ENCODE data around the gene ADAMTS12. TPM values are rescaled to one million over a fixed set of nuclear protein-coding genes. Genes with fewer than 3 reads are reported as not detected.

The ADAMTS12 gene
- total RNA-seq, 1 experiment from 2014 or later: 0.15 TPM

DNA sequence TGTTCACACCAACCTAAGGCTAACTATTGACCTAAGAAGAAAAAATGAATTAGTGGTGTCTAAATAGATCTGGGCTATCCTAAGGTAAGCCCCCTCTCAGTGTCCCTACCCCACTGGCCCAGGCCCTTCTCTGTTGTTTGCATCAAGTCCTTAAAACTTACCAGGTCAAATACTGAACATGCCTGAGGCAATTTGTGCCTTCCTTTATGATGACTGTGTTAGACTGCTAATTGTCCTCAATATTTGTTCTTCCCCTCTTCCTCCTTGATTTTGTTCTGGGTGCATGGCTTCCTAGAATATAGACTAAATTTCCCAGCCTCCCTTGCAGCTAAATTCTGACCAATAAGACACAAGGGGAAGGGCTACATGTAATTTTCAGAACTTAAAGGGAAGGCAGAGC, 199.9 kb downstream of the ADAMTS12 start:
- CTCF ChIA-PET: no interaction called here

DNA sequence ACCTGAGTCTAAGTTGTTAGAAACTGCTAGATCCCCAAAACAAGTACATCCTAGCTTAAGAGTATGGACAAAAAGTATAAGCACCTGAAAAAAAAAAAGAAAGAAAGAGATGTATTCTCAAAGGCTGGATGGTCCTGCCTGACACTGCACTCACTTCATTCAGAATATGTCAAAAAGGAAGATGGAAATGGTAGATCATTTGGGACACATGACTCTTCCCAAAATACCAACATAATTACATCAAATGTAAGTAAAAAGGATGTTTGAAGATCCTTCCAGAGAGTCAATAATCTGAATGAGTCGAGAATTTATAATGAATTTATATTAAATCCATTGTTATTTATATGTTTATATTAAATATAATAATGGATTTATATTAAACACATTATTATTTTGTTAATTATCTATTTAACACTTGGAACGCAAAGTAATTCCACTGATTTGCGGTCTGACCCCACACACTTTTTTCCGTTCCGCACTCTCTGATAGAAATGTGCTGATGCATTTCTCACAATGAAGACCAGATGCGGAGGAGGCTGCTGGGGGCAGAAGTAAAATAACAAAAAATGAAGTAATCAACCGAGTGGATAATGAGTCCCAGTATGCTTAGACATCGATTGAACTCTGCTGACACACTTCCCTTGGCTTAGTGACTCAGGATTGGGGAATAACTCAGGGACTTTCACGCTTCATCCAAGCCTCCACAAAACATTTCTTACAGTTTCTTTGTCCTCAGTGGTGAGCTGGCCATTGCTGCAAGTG, 201.2 kb downstream of the ADAMTS12 start:
- intact Hi-C loops (cut with micrococcal nuclease; ENCODE audit: unreplicated experiment) (no loop called here), in situ Hi-C loops (cut with HindIII; ENCODE audit: low pct_unique_long_range_greater_than_20kb, low sequenced_read_pairs) (no loop called here)
- CTCF ChIA-PET: no interaction called here
- H3K4me1 ChIP-seq (ENCODE audit: control insufficient read depth, insufficient read depth, low read length): no peaks in the 10 kb centered on the region
- no peaks in the 10 kb centered on the region for H3K27me3 ChIP-seq (ENCODE audit: control insufficient read depth, insufficient read depth, low read length)
- H3K27ac ChIP-seq (ENCODE audit: low read length): no peak overlapping the region
- no peak for TF ChIP-seq POLR2AphosphoS5 (IDR thresholded peaks at IDR 0.05; ENCODE audit: low read depth, low read length)
- TF ChIP-seq SIN3A (IDR thresholded peaks at IDR 0.05; ENCODE audit: borderline replicate concordance, insufficient read depth, low read depth, low read length): no peak
- TF ChIP-seq, protein P1, sequence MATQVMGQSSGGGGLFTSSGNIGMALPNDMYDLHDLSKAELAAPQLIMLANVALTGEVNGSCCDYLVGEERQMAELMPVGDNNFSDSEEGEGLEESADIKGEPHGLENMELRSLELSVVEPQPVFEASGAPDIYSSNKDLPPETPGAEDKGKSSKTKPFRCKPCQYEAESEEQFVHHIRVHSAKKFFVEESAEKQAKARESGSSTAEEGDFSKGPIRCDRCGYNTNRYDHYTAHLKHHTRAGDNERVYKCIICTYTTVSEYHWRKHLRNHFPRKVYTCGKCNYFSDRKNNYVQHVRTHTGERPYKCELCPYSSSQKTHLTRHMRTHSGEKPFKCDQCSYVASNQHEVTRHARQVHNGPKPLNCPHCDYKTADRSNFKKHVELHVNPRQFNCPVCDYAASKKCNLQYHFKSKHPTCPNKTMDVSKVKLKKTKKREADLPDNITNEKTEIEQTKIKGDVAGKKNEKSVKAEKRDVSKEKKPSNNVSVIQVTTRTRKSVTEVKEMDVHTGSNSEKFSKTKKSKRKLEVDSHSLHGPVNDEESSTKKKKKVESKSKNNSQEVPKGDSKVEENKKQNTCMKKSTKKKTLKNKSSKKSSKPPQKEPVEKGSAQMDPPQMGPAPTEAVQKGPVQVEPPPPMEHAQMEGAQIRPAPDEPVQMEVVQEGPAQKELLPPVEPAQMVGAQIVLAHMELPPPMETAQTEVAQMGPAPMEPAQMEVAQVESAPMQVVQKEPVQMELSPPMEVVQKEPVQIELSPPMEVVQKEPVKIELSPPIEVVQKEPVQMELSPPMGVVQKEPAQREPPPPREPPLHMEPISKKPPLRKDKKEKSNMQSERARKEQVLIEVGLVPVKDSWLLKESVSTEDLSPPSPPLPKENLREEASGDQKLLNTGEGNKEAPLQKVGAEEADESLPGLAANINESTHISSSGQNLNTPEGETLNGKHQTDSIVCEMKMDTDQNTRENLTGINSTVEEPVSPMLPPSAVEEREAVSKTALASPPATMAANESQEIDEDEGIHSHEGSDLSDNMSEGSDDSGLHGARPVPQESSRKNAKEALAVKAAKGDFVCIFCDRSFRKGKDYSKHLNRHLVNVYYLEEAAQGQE (IDR thresholded peaks at IDR 0.05; ENCODE audit: insufficient read depth in 1 of 2, low read depth in 2 of 2, low read length in 1 of 2): no peak
- TF ChIP-seq, protein P2, sequence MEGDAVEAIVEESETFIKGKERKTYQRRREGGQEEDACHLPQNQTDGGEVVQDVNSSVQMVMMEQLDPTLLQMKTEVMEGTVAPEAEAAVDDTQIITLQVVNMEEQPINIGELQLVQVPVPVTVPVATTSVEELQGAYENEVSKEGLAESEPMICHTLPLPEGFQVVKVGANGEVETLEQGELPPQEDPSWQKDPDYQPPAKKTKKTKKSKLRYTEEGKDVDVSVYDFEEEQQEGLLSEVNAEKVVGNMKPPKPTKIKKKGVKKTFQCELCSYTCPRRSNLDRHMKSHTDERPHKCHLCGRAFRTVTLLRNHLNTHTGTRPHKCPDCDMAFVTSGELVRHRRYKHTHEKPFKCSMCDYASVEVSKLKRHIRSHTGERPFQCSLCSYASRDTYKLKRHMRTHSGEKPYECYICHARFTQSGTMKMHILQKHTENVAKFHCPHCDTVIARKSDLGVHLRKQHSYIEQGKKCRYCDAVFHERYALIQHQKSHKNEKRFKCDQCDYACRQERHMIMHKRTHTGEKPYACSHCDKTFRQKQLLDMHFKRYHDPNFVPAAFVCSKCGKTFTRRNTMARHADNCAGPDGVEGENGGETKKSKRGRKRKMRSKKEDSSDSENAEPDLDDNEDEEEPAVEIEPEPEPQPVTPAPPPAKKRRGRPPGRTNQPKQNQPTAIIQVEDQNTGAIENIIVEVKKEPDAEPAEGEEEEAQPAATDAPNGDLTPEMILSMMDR (IDR thresholded peaks at IDR 0.05): no peak
- TF ChIP-seq TCF7L2 (IDR thresholded peaks at IDR 0.05; ENCODE audit: low read depth, low read length): no peak
- no TSS peak for BruUV-seq (replicated peaks)
- no peak overlapping the region for H3K4me3 ChIP-seq (ENCODE audit: low read depth in 2 of 2, low read length in 2 of 2)
- H3K36me3 ChIP-seq (ENCODE audit: control insufficient read depth, insufficient read depth, low read length): no peaks in the 10 kb centered on the region
- no peak for ATAC-seq
- no peaks in the 10 kb centered on the region for H3K9me3 ChIP-seq (ENCODE audit: control insufficient read depth, insufficient read depth, low read depth, low read length)
- POLR2A ChIA-PET: no interaction called here
- DNase-seq (ENCODE audit: low read depth, low spot score): no peak

More for the DNA sequence above, 199.9 kb downstream of the ADAMTS12 start:
- no peak overlapping the region for H3K4me3 ChIP-seq (ENCODE audit: low read depth in 2 of 2, low read length in 2 of 2)
- no TSS peak for BruUV-seq (replicated peaks)
- H3K4me1 ChIP-seq (ENCODE audit: control insufficient read depth, insufficient read depth, low read length): no peaks in the 10 kb centered on the region
- no peaks in the 10 kb centered on the region for H3K9me3 ChIP-seq (ENCODE audit: control insufficient read depth, insufficient read depth, low read depth, low read length)
- intact Hi-C loops (cut with micrococcal nuclease; ENCODE audit: unreplicated experiment): no loop called here
- DNase-seq (ENCODE audit: low read depth, low spot score): no peak
- TF ChIP-seq, protein P1 (IDR thresholded peaks at IDR 0.05; ENCODE audit: insufficient read depth in 1 of 2, low read depth in 2 of 2, low read length in 1 of 2): no peak
- TF ChIP-seq POLR2AphosphoS5 (IDR thresholded peaks at IDR 0.05; ENCODE audit: low read depth, low read length): no peak
- TF ChIP-seq, protein P2 (IDR thresholded peaks at IDR 0.05): no peak
- no peak for TF ChIP-seq TCF7L2 (IDR thresholded peaks at IDR 0.05; ENCODE audit: low read depth, low read length)
- no peak for TF ChIP-seq SIN3A (IDR thresholded peaks at IDR 0.05; ENCODE audit: borderline replicate concordance, insufficient read depth, low read depth, low read length)
- H3K27ac ChIP-seq (ENCODE audit: low read length): no peak overlapping the region
- in situ Hi-C loops (cut with HindIII; ENCODE audit: low pct_unique_long_range_greater_than_20kb, low sequenced_read_pairs): no loop called here
- no peaks in the 10 kb centered on the region for H3K27me3 ChIP-seq (ENCODE audit: control insufficient read depth, insufficient read depth, low read length)
- no peaks in the 10 kb centered on the region for H3K36me3 ChIP-seq (ENCODE audit: control insufficient read depth, insufficient read depth, low read length)
- POLR2A ChIA-PET: no interaction called here
- ATAC-seq: no peak
